Subcutaneous abdominal adipose tissue (tissue), 5 donors: ENCODE data around the gene GTPBP1.

Experiments used
- H3K27ac ChIP-seq: one replicate; pipeline ENCODE4 v1.7.0; 2013; ENCODE audit warnings: low read depth, mild to moderate bottlenecking, inconsistent platforms, low read length, moderate library complexity
- H3K27me3 ChIP-seq, 5 donors: one replicate each; pipeline ENCODE4 v1.7.0; 2013; ENCODE audit warnings: low read length in 5 of 5, inconsistent platforms in 1 of 5; ENCODE audit not compliant: control insufficient read depth in 5 of 5, insufficient read depth in 4 of 5
- H3K36me3 ChIP-seq, 5 donors: one replicate each; pipeline ENCODE4 v1.7.0; 2013; ENCODE audit warnings: low read length in 5 of 5; ENCODE audit not compliant: control insufficient read depth in 5 of 5, insufficient read depth in 5 of 5
- H3K4me1 ChIP-seq, 5 donors: one replicate each; pipeline ENCODE4 v1.7.0; 2013; ENCODE audit warnings: low read length in 5 of 5, mild to moderate bottlenecking in 3 of 5, moderate library complexity in 1 of 5; ENCODE audit not compliant: control insufficient read depth in 5 of 5, insufficient read depth in 5 of 5
- H3K4me3 ChIP-seq, 5 donors: one replicate each; pipeline ENCODE4 v1.7.0; 2013; ENCODE audit warnings: low read length in 5 of 5, low read depth in 1 of 5
- H3K9ac ChIP-seq, 5 donors: one replicate each; pipeline ENCODE4 v1.7.0; 2013; ENCODE audit warnings: low read length in 5 of 5, mild to moderate bottlenecking in 4 of 5, moderate library complexity in 3 of 5
- H3K9me3 ChIP-seq, 5 donors: one replicate each; pipeline ENCODE4 v1.7.0; 2013; ENCODE audit warnings: low read length in 5 of 5; ENCODE audit not compliant: control insufficient read depth in 5 of 5
- donor health status: healthy.
- donor health status: healthy.
- donor health status: healthy.
- donor health status: healthy.
- donor health status: healthy.

The GTPBP1 gene

DNA sequence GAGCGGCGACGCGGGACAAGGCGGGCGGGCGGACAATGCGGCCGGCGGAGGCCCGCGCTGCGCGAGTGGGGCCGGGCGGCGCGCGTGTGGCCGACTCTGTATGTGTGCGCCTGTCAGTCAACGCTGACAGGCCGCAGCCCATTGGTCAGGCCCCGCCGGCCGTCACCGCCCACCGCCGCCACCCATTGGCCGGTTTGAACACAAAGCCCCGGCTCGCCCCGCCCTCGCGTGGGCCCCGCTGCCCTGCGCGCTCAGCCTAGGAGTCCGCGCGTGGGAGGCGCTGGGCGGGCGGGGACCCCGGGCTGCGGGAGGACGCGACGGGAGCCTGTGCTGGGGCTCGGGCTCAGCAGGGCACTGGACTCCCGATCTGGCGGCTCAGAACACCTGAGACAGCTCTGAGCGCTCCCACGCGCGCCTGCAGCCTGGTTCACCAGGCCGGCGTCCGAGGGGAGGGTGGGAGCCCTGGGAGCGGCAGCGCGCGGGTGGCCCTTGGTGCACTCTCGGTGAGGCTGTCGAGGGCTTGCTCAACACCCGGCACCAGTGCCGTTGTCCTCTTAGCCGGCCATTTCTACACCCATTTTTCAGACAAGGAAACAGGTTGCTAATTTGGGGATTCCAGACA is 50.3 kb downstream of the GTPBP1 start, which contains the start of gene SUN2:
TSS of gene SUN2 (minus strand) at position 88 of the 622 bp plus-strand sequence. CDS start 3,370 bp downstream, outside the sequence.
- Histone ChIP-seq H3K4me1 (peaks cover 6 to 50% (median 48%) of the 10 kb centered on the region in 5 donors), H3K27me3 (no peaks in the 10 kb centered on the region)

DNA sequence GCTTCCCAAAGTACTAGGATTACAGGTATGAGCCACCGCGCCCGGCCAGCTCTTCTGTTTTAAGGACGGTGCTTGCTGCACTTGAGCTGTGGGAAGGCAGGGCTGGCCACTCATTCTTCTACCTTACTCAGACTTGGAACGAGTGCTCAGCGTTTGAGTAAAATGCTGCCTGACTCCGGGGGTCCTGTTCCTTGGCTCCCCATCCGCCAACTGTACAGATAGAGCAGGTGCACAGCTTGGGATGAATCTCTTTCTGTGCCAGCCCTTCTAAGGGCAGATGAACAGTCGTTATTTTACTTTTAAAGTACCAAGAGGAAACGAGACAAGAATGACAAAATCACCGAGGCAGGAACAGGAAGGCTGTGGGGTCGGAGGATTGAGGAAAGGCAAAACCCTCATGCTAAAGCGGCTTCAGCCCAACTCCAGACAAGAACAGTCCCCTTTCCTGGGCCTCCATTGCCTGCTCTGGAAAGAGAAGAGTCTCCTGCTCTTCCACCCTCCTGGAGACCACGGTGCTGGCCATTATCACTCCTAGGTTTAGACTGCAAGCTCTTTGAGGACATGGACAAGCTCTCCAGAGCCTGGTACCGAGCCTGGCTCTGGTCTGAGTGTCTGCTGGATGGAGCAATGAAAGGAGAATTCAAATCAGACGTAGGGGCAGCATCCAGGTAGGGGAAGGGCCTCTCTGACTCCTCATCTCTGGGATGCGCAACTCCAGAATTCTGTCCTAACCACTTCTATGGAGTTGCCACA is 51.1 kb downstream of the GTPBP1 start:
- peak overlapping the region in 4 of 5 donors; percentile 42 to 76 (median 73) for H3K4me3 ChIP-seq
- peak overlapping the region in 3 of 5 donors; percentile 65 to 76 (median 75) for H3K9ac ChIP-seq
- H3K4me1 ChIP-seq: peaks cover 6 to 42% (median 41%) of the 10 kb centered on the region in 5 donors
- no peaks in the 10 kb centered on the region for H3K9me3 ChIP-seq
- no peaks in the 10 kb centered on the region for H3K27me3 ChIP-seq
- peak overlapping the region; percentile 81 for H3K27ac ChIP-seq
- peaks cover 0 to 9% (median 7%) of the 10 kb centered on the region in 5 donors for H3K36me3 ChIP-seq

More for the DNA sequence above, 50.3 kb downstream of the GTPBP1 start, which contains the start of gene SUN2:
- H3K4me3 ChIP-seq: peak within 1 kb of the TSS; percentile 68 to 76 (median 73)
- peak within 1 kb of the TSS; percentile 98 for H3K27ac ChIP-seq
- peak within 1 kb of the TSS in 4 of 5 donors; percentile 76 to 86 (median 77) for H3K9ac ChIP-seq
- H3K36me3 ChIP-seq: peaks cover 0 to 18% (median 16%) of the 10 kb centered on the region in 5 donors
- no peaks in the 10 kb centered on the region for H3K9me3 ChIP-seq

DNA sequence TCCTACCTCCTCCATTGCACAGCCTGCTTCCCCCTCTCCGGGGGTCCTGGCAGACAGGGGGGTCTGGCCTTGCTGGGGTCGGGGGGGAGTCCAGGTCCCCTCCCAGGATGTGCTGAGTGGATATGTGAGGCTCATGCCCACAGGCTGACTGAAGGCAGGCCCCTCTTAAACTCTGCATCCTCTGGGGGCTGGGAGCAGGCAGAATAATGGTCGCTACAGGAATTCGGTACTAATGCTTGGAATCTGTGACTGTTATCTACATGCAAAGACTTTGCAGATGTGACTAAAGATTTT is 51.7 kb downstream of the GTPBP1 start:
- no peaks in the 10 kb centered on the region for H3K27me3 ChIP-seq
- H3K4me1 ChIP-seq: peaks cover 6 to 42% (median 40%) of the 10 kb centered on the region in 5 donors
- no peak overlapping the region for H3K9ac ChIP-seq
- no peaks in the 10 kb centered on the region for H3K9me3 ChIP-seq
- H3K36me3 ChIP-seq: peaks cover 0 to 4% (median 2%) of the 10 kb centered on the region in 5 donors
- no peak overlapping the region for H3K27ac ChIP-seq
- H3K4me3 ChIP-seq: no peak overlapping the region

DNA sequence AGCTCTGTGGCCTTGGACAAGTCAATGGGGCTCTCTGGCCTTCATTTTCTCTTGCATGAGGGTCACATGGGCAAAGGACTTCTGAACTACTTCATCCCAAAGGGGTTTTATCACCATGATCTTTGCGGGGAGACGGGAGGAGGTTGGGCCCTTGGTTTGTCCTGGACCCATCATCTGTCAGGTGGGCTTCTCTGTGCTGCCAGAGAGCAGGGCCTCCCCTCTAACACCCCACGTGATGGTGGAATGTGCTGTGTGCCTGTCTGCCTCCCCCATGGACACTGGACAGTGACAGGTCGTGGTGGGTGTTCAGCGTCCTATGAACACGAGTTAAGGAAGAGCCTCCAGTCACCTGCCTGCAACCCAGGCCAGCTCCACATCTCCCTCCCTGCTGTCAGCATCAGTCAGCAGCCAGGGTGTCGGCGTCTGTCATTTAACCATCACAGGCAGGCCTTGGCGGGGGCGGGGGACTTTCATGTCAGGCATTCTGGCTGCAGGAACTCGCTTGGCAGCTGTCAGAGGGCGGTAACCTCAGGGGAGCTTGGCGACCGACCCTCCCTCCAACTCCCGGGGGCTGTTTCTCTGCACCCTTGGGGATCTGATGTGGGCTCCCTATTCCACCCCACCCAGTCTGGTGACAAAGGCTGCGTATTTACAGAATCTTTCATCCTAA is 52.7 kb downstream of the GTPBP1 start:
- Histone ChIP-seq H3K27me3 (no peaks in the 10 kb centered on the region), H3K27ac (no peak overlapping the region), H3K9ac (no peak overlapping the region), H3K4me1 (peaks cover 6 to 41% (median 40%) of the 10 kb centered on the region in 5 donors), H3K36me3 (no peaks in the 10 kb centered on the region), H3K4me3 (no peak overlapping the region), H3K9me3 (no peaks in the 10 kb centered on the region)

DNA sequence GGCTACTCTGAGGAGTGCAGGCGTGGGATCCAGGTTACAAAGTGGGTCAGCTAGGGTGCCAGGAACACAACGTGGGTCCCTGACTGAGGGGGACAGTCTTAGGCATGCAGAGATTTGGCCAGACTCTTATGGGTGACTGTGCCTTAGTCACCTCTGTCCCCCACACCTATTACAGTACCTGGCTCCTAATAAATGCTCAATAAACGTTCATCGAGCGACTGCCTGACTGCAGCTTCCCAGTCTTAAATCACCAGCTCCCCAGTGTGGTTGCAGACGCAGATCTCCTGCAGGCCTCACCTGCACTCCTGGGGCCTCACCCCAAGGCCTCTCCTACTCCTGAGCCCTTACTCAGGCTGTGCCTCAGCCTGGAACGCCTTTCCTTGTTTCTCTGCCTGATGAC is 53.3 kb downstream of the GTPBP1 start:
- H3K27me3 ChIP-seq: no peaks in the 10 kb centered on the region
- H3K27ac ChIP-seq: no peak overlapping the region
- no peaks in the 10 kb centered on the region for H3K36me3 ChIP-seq
- H3K9me3 ChIP-seq: no peaks in the 10 kb centered on the region
- H3K4me1 ChIP-seq: peaks cover 2 to 38% (median 35%) of the 10 kb centered on the region in 5 donors
- no peak overlapping the region for H3K4me3 ChIP-seq
- no peak overlapping the region for H3K9ac ChIP-seq

DNA sequence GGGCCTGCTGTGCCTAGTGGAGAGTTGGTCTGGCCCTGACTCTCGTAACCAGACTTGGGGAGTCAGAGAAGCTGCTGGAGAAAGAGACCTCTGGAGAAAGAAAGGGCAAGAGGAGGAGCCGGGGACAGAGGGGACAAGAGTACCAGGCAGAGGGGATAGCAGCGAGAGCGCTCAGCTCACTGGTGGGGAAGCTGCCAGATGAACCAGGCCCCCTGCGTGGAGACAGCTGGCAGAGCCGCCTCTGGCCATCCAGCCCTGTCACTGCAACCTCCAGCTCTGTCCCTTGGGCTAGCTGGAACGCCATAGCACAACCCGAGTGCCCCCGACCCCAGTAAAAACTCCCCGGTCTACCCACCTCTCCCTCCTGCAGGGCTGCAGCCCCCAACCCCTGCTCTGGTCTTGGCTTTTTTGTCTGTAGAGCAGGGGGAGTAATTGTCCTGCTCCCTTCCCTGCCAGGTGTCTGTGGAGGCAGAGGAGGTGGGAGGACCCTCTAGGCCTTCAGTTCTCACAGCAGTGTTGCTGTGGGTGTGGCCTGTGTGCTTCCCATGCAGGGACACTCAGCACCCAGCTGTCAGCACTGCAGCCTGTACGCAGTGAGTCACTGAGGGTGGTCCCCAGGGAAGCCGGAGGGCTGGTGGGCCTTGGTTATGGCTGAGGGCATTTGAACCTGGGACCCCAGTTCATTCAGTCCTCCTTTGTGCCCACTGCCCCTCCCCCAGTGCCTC is 54.9 kb downstream of the GTPBP1 start:
- Histone ChIP-seq H3K9ac (no peak overlapping the region), H3K27me3 (peaks cover 0 to 3% (median 0%) of the 10 kb centered on the region in 5 donors), H3K36me3 (no peaks in the 10 kb centered on the region), H3K9me3 (no peaks in the 10 kb centered on the region), H3K4me3 (no peak overlapping the region), H3K27ac (no peak overlapping the region), H3K4me1 (peaks cover 0 to 26% (median 23%) of the 10 kb centered on the region in 5 donors)

DNA sequence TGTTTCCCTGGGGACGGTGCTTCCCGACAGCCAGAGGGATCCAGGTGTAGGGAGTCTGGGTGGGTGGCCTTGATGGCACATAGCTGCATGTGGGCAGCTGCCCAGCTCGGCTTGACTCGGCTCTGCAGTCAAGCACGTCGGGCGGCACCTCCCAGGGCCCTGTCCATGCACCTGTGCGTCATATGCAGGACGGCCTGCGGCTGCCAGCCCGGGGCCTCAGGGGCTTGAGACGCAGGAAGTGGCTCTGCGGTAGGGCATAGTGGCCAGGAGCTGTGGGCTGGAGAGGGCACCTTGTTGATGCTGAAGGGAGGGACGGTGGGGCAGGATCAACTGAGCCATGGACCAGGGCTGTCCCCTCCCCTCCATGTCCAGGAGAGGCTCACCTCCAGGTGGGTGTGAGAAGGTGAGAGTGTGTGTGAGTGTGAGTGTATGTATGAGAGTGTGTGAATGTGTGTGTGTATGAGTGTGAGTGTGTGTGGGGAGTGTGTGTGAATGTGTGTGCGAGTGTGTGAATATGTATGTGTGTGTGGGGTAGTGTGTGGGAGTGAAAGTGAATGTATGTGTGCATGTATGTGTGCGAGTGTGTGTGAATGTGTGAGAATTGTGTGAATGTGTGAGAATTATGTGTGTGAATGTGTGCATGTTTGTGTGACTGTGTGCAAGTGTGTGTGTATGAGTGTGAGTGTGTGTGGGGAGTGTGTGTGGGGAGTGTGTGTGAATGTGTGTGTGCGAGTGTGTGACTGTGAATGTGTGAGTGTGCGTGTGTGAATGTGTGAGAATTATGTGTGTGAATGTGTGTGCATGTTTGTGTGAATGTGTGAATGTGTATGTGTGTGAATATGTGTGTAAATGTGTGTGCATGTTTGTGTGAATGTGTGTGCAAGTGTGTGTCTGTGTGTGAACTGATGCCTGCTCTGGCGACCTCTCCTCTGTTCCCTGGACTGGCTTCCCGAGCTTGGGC is 55.7 kb downstream of the GTPBP1 start:
- Histone ChIP-seq H3K27ac (no peak overlapping the region), H3K4me3 (no peak overlapping the region), H3K9me3 (no peaks in the 10 kb centered on the region), H3K4me1 (peaks cover 0 to 21% (median 20%) of the 10 kb centered on the region in 5 donors), H3K36me3 (no peaks in the 10 kb centered on the region), H3K9ac (no peak overlapping the region), H3K27me3 (peaks cover 0 to 8% (median 0%) of the 10 kb centered on the region in 5 donors)

DNA sequence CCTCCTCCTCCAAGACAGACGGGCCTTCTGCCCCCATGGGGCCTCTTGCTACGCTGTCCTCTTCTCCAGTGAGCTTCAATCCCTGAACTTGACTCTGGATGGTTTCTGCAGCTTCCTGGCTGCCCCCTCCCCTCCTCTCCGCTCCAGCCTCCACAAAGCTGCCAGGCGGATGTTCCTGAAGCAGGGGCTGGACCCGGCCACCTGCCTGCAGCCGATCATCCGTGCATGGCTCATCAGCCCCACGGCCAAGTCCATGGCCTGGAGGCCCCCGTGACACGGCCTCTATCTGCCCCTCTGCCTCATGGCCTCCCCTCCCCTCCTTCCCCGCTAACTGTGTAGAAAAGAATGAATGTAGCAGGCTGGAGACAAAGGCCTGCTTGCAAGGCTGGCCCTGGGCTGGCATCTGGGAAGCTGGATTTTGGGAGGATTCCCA is 56.8 kb downstream of the GTPBP1 start:
- Histone ChIP-seq H3K27ac (no peak overlapping the region), H3K36me3 (no peaks in the 10 kb centered on the region), H3K27me3 (peaks cover 0 to 8% (median 0%) of the 10 kb centered on the region in 5 donors), H3K9me3 (no peaks in the 10 kb centered on the region), H3K9ac (no peak overlapping the region), H3K4me3 (no peak overlapping the region), H3K4me1 (peaks cover 0 to 15% (median 11%) of the 10 kb centered on the region in 5 donors)
